CD4-positive, alpha-beta T cell treated with Interleukin-4 for 4 hours (primary cell): Measurements from ENCODE around the gene XG.
"Not testable (repeated sequence)": the region's sequence is repeated elsewhere in the genome, so short reads cannot be mapped to it uniquely, and the experiment has no call there.

Experiments used
- DNase-seq: peaks from one replicate; pipeline ENCODE4 v3.0.0-alpha.2; 2020

The XG gene

GRCh38 chrX:2735270-2735669 is 16.6 kb upstream of the XG start:
- DNase-seq, result no peak

GRCh38 chrX:2740672-2741071 is 11.2 kb upstream of the XG start:
- DNase-seq, result no peak

GRCh38 chrX:2741386-2741785 is 10.5 kb upstream of the XG start:
- DNase-seq, result no peak

GRCh38 chrX:2746250-2746649 is 5.6 kb upstream of the XG start:
- not testable (repeated sequence) for DNase-seq

- DNase-seq, result no peak
These were observed 3.5 kb upstream of the XG start for GRCh38 chrX:2748171-2748814.

DNA sequence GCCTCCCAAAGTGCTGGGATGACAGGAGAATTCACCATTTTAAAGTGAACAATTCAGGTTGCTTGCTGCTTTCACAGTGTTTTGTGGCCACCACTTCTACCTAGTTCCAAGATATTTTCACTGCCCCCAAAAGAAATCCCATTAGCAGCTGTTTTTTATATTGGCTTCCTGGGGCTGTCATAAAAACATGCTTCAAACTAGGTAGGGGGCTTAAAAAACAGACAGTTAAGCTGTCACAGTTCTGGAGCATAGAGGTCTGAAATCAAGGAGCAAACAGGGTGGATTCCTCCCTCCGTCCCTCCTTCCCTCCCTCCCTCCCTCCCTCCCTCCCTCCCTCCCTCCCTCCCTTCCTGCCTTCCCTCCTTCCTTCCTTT is 3.0 kb upstream of the XG start:
- no peak for DNase-seq

DNA sequence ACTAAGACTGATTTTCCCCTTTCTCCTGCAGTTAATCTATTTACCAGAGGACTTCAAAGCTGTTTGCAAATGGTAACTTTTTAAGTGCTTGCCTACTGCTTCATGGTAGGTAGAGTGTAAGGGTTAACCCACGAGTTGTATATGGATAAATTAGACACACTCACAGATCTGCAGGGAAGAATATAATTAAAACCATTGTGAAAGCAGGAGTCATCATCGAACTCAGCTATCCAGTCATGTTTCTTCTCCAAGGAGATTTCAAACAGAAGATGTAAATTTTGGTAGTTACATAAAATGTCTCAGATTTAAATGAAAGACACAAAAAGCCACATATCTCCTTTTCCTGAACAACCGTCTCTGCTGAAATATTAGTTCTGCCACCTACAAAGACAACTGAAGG is 549 bp upstream of the XG start:
- DNase-seq, result no peak

DNA sequence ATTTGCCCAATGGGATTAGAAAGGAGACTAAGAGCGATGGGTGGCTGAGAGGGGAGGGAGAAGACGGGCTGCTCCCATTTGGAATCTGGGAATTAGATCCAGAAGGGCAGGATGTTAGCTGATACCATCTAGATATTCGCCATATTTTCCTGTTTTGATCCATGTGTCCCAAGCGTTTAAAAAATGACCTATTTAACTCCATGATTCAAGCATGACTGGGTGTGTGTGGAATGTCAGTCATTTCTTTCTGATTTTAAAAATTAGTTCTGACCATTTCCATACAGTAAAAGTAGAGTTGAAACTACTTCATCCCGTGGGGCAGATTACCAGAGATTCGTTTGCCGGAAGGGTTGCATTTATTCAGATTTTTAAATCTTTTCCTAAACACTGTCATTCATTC is 601 bp downstream of the XG start:
- DNase-seq, result not testable (repeated sequence)

- not testable (repeated sequence) for DNase-seq
These were observed 3.4 kb downstream of the XG start for GRCh38 chrX:2755163-2755715.

GRCh38 chrX:2756548-2756947 is 4.7 kb downstream of the XG start:
- no peak for DNase-seq

DNA sequence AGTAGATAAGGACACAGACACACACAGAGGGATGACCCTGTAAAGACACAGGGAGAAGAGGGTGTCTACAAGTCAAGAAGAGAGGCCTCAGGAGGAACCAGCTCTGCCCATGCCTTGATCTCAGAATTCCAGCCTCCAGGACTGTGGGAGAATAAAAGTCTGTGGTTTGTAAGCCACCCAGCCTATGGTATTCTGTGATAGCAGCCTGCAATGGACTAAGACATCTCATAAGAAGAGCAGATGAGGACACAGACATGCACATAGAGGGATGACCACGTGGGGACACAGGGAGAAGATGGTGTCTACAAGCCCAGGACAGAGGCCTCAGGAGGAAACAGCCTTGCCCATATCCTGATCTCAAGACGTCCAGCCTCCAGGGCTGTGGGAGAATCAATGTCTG is 9.4 kb downstream of the XG start:
- no peak for DNase-seq

DNA sequence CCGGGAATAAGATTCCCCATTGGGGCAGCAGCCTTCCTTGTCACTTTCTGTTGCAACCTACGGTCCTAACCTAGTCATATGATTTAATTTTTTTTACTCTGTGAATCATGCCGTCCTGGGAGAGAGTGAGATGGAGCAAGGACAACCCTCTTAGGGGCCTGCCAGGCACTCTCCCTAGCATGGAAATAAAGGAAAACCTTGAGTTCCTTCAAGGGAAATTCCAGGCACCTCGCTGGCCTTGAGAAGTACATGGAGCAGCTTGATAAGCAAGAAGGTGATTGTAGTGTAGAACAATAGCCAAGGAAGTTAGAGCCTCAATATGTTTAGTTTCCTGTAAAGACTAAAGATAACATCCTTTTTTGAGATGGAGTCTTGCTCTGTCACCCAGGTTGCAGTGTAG is 10.8 kb downstream of the XG start:
- not testable (repeated sequence) for DNase-seq

DNA sequence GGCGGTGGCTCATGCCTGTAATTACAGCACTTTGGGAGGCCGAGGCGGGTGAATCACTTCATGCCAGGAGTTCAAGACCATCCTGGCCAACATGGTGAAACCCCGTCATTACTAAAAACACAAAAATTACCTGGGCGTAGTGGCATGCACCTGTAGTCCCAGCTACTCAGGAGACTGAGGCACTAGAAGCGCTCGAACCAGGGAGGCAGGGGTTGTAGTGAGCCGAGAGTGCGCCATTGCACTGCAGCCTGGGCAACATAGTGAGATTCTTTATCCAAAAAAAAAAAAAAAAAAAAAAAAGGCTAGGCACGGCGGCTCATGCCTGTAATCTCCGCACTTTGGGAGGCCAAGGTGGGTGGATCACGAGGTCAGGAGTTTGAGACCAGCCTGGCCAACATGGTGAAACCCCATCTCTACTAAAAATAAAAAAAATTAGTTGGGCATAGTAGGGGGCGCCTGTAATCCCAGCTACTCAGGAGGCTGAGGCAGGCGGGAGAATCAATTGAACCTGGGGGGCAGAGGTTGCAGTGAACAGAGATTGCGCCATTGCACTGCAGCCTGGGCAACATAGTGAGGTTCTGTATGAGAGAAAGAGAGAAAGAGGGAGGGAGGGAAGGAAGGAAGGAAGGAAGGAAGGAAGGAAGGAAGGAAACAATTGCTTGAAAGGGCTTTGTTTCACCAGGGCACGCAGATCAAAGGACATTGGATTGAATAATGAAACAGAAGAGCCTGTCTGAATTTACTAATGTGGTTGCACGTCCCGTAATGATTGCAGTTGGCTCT is 13.1 kb downstream of the XG start:
- not testable (repeated sequence) for DNase-seq

DNA sequence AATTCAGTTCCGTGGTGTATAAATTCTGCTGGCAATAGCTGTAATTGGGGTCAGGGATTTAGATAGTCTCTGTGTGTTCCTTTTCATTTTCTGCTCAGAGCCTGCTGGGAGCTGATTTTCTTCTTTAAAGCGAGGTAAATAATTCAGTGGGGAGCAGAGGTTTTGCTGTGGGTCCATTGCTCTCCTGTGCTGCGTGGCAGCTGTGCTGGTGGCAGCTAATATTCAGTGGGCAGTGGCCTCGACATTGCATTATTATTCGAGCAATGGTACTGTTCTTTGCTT is 13.7 kb downstream of the XG start:
- DNase-seq, result no peak

DNA sequence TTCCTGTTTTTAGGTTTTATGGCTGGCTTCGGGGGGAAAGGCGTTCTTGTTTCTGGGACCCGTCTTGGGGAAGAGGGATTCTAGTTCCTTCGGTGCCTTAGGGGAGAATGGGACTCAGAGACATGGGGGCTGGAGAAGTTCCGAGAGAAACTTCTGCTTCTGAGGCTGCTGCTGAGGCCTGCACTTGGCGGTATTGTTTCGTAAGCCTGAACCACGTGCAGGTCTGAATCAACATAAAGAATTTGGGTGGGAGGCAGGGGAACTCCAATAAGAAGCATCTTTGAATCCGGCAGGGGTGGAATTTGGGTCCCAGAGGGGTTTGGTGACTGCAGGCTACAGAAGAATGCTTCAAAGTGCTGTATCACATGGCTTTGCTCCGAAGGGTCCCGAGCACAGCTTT is 15.1 kb downstream of the XG start:
- DNase-seq, result no peak

DNA sequence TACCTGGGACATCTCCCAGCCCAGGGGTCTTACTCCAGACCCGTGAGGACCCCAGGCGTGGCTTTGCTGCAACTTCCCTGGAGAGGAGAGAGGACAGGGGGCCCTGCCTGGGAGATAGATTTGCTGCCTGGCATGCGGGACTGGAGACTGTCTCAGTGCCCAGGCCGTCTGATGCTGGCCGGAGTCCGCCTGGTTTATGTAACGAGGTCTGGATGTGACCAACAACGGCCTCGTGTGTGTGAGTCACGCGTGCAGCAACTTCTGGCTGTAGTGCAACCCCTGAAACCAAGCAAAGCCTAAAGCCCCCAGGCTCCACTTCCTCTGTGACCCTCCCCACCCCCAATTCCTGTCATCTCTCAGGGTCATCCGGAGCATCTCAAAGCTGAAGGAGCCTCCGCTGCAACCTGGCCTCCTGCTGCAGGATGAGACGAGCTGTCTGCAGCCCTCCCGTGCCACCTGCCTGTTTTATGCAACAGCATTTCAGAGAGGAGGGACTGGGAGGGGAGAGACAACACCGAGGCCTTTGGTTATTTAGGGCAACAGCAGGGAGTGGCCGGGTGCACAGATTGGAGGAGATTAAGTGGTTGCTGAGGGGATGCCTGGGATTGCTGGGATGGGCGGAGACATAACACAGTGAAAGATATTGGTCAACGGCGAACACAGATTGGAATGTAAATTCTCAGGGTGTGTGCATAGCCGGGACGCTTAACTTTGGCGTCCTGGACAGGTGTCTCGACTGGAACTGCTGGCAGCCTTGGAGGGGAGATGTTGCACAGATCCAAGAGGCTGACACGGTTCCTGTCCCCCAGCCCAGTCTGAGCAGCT is 16.0 kb downstream of the XG start:
- no peak for DNase-seq

GRCh38 chrX:2769615-2770014 is 17.8 kb downstream of the XG start:
- DNase-seq, result no peak

GRCh38 chrX:2773166-2774055 is 21.6 kb downstream of the XG start:
- not testable (repeated sequence) for DNase-seq

DNA sequence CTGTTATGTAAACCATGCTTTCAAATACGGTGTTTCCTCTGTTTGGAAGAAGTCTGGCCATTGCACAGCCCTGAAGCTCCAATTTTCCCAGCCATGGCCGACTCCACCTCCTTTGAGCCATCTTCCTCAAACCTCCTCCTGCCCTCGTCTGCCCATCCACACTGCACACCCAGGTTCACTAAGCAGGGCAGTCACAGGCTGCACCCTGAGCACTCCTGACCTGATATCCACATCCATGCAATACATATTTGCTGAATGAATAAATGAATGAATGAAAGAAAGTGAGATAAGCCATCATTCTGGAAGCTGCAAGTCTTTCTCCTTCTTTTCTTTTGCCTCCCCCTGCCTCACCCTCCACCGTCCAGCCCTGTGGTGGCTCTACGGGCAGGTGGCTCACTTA is 22.2 kb downstream of the XG start:
- DNase-seq, result no peak

DNA sequence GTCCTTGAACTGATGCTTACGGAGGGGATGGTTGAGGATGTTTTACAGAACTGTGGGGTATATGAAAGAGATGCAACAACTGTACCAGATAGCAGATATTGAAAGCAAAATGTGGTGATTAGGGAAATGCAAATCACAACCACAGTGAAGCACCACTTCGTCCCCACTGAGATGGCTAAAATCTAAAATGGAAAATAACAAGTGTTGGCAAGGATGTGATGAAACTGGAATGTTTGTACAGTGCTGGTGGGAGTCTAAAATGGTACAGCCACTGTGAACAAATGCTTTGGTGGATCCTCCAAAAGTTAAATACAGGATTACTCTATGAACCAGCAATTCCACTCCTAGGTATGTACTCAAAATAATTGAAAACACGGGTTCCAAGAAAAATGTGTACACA is 22.9 kb downstream of the XG start:
- DNase-seq, result no peak

- DNase-seq, result not testable (repeated sequence)
These were observed 28.8 kb downstream of the XG start for GRCh38 chrX:2780472-2781225.

DNA sequence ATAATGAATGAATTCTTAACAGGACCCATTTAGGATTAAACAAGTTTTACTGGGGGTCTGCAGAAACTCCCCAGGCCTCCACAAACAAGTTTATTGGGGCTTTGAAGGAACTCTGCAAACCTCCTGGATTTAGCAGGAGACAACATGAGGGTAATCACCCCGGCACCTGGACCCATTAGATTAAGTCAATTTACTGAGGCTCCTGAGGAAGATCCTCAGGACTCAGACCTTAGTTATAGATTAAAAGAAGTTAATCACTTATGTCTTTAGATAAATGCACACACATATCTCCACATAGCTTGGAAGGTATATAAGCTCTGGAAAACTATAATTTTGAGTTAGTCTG is 29.4 kb downstream of the XG start:
- DNase-seq, result no peak
